HepG2 (cell line): Measurements from ENCODE around the gene PCDHB11. TPM values are rescaled to one million over a fixed set of nuclear protein-coding genes. Genes with fewer than 3 reads are reported as not detected.

Experiments
- ATF1 ChIP-seq: IDR thresholded peaks from 2 replicates; pipeline ENCODE4 v1.6.1; 2016; ENCODE audit warnings: mild to moderate bottlenecking, control low read depth
- MIXL1 ChIP-seq: IDR thresholded peaks from 2 replicates; pipeline ENCODE4 v1.6.1; 2016
- PHB2 ChIP-seq: fragments of 450-650 bp; IDR thresholded peaks from 2 replicates; pipeline ENCODE4 v1.6.1; 2018; ENCODE audit not compliant: partially characterized antibody
- POGZ ChIP-seq: sonication (generic); formaldehyde crosslinking; IDR thresholded peaks from 2 replicates; pipeline ENCODE4 v1.4.0; 2020; ENCODE audit warnings: mild to moderate bottlenecking, missing genetic modification reagents
- ZFAT ChIP-seq: sonication (generic); formaldehyde crosslinking; conservative IDR thresholded peaks from 2 replicates; pipeline ENCODE4 v1.8.1; 2023; ENCODE audit warnings: missing genetic modification reagents, inconsistent platforms
- ZMYM4 ChIP-seq: sonication (generic); formaldehyde crosslinking; IDR thresholded peaks from 2 replicates; pipeline ENCODE4 v1.8.1; 2023; ENCODE audit warnings: mild to moderate bottlenecking, missing genetic modification reagents
- ZNF160 ChIP-seq: sonication (generic); formaldehyde crosslinking; IDR thresholded peaks from 2 replicates; pipeline ENCODE4 v1.8.0; 2022; ENCODE audit warnings: mild to moderate bottlenecking, inconsistent platforms, missing genetic modification reagents
- ZNF230 ChIP-seq: sonication (generic); formaldehyde crosslinking; IDR thresholded peaks from 2 replicates; pipeline ENCODE4 v1.4.0; 2020; ENCODE audit warnings: mild to moderate bottlenecking, missing genetic modification reagents
- ZNF563 ChIP-seq: sonication (generic); formaldehyde crosslinking; IDR thresholded peaks from 2 replicates; pipeline ENCODE4 v1.8.0; 2022; ENCODE audit warnings: mild to moderate bottlenecking, moderate library complexity, missing genetic modification reagents
- ZNF709 ChIP-seq: sonication (generic); formaldehyde crosslinking; IDR thresholded peaks from 2 replicates; pipeline ENCODE4 v1.5.0; 2020; ENCODE audit warnings: mild to moderate bottlenecking, missing genetic modification reagents
- polyA plus RNA-seq, 8 experiments: library from polyadenylated mRNA; depleted of rRNA in 3 of 8; stranded (reverse) in 7 of 8; unstranded in 1 of 8; fragments of >200 nt; fragmentation: Illumina TruSeq in 4 of 8; extraction: Trizol in 4 of 8; gene quantifications; 2 replicates each; pipeline versions ENCODE4 v1.2.1 to v1.2.3, GENCODE V29; 2011 to 2016; ENCODE audit warnings: low read depth in 4 of 8, missing spikeins in 1 of 8, mixed read lengths in 1 of 8; ENCODE audit not compliant: insufficient read depth in 1 of 8
- total RNA-seq, 5 experiments: library from RNA; depleted of rRNA; stranded (reverse); fragments of >200 nt; fragmentation: Illumina TruSeq; extraction: Trizol; gene quantifications; 2 replicates each; pipeline ENCODE4 v1.2.3, GENCODE V29; 2016; ENCODE audit warnings: low read depth in 1 of 5
- TF ChIP-seq, protein P1 (sequence below): IDR thresholded peaks from 2 replicates; pipeline ENCODE4 v1.6.1; 2012; ENCODE audit warnings: low read length, improper control_type of control experiment
- TF ChIP-seq, protein P2 (sequence below): sonication (generic); formaldehyde crosslinking; IDR thresholded peaks from 2 replicates; pipeline ENCODE4 v1.8.1; 2023; ENCODE audit warnings: mild to moderate bottlenecking, inconsistent platforms, moderate library complexity, missing genetic modification reagents, borderline replicate concordance
- TF ChIP-seq, protein P3 (sequence below): sonication (generic); formaldehyde crosslinking; IDR thresholded peaks from 2 replicates; pipeline ENCODE4 v1.4.0; 2020; ENCODE audit warnings: missing genetic modification reagents
- TF ChIP-seq, protein P4 (sequence below): sonication (generic); formaldehyde crosslinking; IDR thresholded peaks from 2 replicates; pipeline ENCODE4 v1.8.1; 2022; ENCODE audit warnings: mild to moderate bottlenecking, missing genetic modification reagents
- TF ChIP-seq, protein P5 (sequence below): sonication (generic); formaldehyde crosslinking; IDR thresholded peaks from 2 replicates; pipeline ENCODE4 v1.5.1; 2020; ENCODE audit warnings: mild to moderate bottlenecking, moderate library complexity, missing genetic modification reagents
- TF ChIP-seq, protein P6 (sequence below): sonication (generic); formaldehyde crosslinking; IDR thresholded peaks from 2 replicates; pipeline ENCODE4 v1.5.0; 2020; ENCODE audit warnings: missing genetic modification reagents

Gene PCDHB11
- total and polyA plus RNA-seq, 2 of the 13 experiments (the other 11 are each of a cell fraction or from before 2014, with no cell fraction given): 0.07 TPM; not detected in 1

DNA sequence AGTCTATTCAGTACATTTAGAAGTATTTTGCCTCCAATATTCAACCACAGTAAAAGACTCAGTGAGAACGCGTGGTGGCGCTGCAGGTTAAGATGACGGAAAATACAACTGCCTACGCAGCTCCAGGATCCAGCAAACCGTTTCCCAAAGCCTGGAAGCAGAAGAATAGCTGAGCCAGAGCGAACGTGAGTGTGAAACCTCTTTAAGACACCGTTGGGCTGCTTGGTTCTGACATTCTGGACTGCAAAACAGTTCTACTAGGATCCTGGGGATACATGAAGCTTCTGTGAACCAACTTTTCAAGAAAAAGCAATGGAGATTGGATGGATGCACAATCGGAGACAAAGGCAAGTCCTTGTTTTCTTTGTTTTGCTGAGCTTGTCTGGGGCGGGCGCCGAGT lies 17.2 kb upstream of the PCDHB11 start, which contains the start of gene PCDHB16 (continued):
- TF ChIP-seq, protein P1, sequence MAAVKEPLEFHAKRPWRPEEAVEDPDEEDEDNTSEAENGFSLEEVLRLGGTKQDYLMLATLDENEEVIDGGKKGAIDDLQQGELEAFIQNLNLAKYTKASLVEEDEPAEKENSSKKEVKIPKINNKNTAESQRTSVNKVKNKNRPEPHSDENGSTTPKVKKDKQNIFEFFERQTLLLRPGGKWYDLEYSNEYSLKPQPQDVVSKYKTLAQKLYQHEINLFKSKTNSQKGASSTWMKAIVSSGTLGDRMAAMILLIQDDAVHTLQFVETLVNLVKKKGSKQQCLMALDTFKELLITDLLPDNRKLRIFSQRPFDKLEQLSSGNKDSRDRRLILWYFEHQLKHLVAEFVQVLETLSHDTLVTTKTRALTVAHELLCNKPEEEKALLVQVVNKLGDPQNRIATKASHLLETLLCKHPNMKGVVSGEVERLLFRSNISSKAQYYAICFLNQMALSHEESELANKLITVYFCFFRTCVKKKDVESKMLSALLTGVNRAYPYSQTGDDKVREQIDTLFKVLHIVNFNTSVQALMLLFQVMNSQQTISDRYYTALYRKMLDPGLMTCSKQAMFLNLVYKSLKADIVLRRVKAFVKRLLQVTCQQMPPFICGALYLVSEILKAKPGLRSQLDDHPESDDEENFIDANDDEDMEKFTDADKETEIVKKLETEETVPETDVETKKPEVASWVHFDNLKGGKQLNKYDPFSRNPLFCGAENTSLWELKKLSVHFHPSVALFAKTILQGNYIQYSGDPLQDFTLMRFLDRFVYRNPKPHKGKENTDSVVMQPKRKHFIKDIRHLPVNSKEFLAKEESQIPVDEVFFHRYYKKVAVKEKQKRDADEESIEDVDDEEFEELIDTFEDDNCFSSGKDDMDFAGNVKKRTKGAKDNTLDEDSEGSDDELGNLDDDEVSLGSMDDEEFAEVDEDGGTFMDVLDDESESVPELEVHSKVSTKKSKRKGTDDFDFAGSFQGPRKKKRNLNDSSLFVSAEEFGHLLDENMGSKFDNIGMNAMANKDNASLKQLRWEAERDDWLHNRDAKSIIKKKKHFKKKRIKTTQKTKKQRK: no peak
- TF ChIP-seq PHB2 (no peak), POGZ (peak; percentile 47; the same call in 1 of the 2 replicates), ZNF709 (CRISPR knock-in tag) (no peak), ATF1 (CRISPR knock-in tag) (peak; percentile 51; the same call in 1 of the 2 replicates), ZNF563 (CRISPR knock-in tag) (no peak), ZMYM4 (CRISPR knock-in tag) (0 out of 2 replicates have a peak, but pooled peaks have one; percentile 32), ZNF230 (CRISPR knock-in tag) (no peak), ZNF160 (CRISPR knock-in tag) (no peak), ZFAT (CRISPR knock-in tag) (no peak), MIXL1 (CRISPR knock-in tag) (no peak)
- TF ChIP-seq, protein P2, sequence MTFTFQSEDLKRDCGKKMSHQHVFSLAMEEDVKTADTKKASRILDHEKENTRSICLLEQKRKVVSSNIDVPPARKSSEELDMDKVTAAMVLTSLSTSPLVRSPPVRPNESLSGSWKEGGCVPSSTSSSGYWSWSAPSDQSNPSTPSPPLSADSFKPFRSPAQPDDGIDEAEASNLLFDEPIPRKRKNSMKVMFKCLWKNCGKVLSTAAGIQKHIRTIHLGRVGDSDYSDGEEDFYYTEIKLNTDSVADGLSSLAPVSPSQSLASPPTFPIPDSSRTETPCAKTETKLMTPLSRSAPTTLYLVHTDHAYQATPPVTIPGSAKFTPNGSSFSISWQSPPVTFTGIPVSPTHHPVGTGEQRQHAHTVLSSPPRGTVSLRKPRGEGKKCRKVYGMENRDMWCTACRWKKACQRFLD (CRISPR knock-in tag): no peak
- TF ChIP-seq, protein P3, sequence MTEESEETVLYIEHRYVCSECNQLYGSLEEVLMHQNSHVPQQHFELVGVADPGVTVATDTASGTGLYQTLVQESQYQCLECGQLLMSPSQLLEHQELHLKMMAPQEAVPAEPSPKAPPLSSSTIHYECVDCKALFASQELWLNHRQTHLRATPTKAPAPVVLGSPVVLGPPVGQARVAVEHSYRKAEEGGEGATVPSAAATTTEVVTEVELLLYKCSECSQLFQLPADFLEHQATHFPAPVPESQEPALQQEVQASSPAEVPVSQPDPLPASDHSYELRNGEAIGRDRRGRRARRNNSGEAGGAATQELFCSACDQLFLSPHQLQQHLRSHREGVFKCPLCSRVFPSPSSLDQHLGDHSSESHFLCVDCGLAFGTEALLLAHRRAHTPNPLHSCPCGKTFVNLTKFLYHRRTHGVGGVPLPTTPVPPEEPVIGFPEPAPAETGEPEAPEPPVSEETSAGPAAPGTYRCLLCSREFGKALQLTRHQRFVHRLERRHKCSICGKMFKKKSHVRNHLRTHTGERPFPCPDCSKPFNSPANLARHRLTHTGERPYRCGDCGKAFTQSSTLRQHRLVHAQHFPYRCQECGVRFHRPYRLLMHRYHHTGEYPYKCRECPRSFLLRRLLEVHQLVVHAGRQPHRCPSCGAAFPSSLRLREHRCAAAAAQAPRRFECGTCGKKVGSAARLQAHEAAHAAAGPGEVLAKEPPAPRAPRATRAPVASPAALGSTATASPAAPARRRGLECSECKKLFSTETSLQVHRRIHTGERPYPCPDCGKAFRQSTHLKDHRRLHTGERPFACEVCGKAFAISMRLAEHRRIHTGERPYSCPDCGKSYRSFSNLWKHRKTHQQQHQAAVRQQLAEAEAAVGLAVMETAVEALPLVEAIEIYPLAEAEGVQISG (CRISPR knock-in tag): peak; percentile 77
- TF ChIP-seq, protein P4, sequence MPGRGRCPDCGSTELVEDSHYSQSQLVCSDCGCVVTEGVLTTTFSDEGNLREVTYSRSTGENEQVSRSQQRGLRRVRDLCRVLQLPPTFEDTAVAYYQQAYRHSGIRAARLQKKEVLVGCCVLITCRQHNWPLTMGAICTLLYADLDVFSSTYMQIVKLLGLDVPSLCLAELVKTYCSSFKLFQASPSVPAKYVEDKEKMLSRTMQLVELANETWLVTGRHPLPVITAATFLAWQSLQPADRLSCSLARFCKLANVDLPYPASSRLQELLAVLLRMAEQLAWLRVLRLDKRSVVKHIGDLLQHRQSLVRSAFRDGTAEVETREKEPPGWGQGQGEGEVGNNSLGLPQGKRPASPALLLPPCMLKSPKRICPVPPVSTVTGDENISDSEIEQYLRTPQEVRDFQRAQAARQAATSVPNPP (CRISPR knock-in tag): no peak
- TF ChIP-seq, protein P5, sequence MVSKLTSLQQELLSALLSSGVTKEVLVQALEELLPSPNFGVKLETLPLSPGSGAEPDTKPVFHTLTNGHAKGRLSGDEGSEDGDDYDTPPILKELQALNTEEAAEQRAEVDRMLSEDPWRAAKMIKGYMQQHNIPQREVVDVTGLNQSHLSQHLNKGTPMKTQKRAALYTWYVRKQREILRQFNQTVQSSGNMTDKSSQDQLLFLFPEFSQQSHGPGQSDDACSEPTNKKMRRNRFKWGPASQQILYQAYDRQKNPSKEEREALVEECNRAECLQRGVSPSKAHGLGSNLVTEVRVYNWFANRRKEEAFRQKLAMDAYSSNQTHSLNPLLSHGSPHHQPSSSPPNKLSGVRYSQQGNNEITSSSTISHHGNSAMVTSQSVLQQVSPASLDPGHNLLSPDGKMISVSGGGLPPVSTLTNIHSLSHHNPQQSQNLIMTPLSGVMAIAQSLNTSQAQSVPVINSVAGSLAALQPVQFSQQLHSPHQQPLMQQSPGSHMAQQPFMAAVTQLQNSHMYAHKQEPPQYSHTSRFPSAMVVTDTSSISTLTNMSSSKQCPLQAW (CRISPR knock-in tag): 0 out of 2 replicates have a peak, but pooled peaks have one; percentile 29
- TF ChIP-seq, protein P6, sequence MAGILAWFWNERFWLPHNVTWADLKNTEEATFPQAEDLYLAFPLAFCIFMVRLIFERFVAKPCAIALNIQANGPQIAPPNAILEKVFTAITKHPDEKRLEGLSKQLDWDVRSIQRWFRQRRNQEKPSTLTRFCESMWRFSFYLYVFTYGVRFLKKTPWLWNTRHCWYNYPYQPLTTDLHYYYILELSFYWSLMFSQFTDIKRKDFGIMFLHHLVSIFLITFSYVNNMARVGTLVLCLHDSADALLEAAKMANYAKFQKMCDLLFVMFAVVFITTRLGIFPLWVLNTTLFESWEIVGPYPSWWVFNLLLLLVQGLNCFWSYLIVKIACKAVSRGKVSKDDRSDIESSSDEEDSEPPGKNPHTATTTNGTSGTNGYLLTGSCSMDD (CRISPR knock-in tag): no peak
